Measurements from ENCODE around the gene KIAA1755.

Gene KIAA1755

DNA sequence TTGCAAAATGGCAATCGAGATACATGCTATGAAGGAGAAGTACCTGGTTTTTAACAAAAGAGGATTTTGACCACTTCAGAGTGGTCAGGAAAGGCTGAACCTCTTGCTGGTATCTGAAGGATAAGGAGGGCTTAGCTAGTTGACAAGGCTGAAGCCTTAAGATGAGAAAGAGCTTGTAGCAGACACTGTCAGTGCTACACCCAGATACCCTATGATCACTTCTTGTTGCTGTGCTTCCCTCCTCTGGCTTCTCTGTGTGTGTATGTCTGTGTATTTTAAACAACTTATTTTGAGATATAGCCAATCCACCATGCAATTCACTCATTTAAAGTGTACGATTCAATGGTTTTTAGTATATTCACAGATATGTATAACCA is 56.6 kb downstream of the KIAA1755 start:
- no peak for DNase-seq (ENCODE audit: low read depth in 2 of 2)

DNA sequence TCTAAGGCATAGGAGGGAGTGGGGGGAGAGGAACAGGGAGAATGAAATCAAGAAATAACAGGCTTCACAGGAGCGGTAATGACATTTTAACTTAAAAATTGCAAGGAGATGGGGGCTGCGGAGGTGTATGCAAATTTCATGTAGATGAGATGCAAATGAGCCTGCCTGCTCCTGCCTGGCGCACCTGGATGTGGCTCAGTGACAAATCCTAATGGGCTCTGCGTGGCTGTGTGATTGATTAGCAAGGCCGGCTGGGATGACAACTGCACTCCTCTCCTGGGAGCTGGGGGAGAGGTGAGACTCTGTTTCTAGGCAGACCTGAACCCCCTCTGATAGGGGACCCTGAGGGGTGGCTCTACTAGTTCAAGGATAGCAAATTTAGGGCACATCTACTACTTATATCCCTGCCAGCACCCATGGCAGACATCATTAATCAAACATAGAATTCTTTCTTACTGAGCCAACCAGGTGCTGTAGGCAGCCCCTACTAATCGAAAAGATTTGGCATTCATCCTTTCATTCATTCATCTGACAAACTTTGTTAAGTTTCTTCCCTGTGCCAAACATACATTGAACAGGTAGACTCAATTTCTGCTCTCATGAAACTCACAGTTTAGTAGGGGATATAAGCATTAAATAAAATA is 57.1 kb downstream of the KIAA1755 start:
- DNase-seq (ENCODE audit: low read depth in 2 of 2) = no peak

DNA sequence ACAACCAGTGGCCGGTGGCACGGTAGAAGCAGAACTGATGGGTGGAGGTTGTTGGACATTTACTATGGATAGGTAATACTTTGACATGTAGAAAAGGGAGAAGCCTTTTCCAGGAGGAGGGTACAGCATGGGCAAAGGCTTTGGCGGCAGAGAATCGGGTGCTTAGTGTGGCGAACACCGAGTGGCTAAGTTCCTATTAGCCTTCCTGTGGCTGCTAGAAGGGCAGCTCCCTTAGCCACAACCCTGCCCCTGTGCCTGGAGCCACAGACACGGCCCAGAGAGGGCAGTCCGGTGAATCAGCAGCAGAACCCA is 57.6 kb downstream of the KIAA1755 start:
- no peak for DNase-seq (ENCODE audit: low read depth in 2 of 2)

DNA sequence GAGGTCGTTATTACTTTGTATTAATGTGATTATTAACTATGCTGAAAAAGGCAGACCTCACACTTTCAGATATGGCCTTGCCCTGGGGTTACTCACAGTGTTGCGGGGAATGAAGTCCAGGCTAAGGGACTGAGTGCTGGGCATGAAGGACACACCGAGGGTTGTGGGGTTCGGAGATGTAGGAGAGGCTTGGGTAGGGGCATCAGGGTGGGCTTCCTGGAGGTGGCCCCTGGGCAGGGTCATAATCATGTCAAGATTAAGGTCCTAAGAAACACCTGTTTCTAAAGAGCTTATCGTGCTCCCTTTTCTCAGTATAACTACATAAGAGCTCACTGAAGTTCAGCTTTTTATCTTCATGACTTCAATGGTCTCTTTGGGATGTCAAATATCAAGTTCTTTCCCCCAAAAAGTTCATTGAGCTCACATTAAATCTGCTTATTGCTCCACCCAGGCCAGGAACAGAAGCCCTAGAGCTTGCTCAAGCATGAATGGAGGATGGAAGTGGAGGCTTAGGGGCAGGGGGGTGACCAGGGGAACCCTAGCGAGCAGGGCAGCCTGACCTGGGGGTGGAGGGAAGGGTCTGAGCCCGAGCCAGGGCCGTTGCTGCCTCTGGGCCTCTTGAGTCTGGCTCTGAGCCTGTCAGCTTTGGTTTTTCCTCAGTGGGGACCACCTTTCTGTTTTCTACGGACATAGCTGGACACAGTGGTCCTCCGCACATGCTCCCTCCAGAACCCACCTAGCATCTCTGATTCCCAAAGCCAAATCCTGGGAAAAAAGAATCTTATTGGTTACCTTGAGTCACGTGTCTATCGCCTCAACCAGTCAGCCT is 58.2 kb downstream of the KIAA1755 start:
- DNase-seq (ENCODE audit: low read depth in 2 of 2) = no peak

DNA sequence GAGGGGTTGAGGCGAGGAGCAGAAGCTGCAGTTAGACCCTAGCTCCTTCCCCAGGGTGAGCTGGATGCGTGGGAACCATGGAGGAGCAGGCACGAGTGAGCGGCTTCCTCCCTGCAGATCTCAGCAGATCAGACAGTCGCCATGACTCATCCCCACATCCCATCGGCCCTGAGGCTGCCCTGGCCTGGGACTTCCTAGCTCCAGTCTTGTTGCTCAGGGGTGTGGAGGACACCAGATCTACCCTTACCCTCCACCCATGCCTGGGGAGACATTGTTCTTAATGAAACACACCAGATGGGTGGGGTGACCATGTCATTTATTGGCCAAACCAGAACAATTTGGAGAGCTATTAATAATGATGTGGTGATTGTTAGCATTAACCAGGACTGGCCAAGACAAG is 59.2 kb downstream of the KIAA1755 start:
- no peak for DNase-seq (ENCODE audit: low read depth in 2 of 2)

DNA sequence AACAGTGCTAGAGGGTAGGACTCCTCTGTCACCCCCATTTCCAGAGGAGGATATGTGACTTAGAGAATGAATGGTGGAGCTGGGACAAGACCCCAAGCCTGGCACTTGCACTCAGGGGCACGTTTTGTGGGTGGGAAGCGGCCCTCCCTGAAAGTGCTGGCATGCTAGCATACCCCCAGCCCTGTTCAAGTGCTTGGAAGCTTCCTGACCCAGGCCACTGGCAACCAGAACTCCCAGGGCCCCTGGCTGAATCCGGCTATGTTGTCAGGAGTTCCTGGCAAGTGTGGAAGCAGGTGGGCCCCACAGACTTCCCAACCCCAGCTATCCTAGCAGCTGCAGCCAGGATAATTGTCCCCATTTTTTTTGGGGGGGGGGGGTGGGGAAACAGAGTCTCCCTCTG is 59.9 kb downstream of the KIAA1755 start:
- DNase-seq (ENCODE audit: low read depth in 2 of 2) = no peak

DNA sequence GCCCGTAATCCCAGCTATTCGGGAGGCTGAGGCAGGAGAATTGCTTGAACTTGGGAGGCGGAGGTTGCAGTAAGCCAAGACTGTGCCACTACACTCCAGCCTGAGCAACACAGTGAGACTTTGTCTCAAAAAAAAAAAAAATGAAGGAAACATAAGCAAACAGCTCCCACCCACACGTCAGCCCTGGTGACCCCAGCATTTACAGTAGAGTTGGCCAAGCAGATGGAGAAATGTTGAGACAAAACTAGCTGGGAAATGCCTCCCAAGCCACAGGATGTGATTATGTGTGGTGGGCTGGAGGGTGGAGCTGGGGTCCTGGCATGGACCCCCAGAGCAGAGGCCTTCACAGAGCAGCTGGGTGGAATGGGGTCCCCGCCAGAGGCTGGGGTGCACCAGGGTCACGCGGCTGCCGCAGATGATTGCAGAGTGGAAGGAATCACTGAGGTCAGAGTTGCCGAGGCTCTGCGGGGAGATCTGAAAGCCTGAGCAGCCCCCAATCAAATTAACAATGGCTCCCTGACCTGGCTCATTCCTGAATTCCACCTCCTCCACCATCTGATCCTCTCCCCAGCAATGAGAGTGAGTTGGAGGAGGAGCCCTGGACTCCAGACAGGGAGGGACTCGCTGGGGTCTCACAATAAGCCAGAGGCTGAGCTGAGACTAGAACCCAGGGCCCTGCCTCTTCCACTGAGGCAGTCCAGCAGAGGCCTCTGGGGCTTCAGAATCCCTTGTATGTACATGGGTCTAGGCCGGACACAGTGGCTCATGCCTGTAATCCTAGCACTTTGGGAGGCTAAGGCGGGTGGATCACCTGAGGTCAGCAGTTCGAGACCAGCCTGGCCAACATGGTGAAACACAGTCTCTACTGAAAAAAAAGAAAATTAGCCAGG is 60.8 kb downstream of the KIAA1755 start:
- DNase-seq (ENCODE audit: low read depth in 2 of 2) = no peak

DNA sequence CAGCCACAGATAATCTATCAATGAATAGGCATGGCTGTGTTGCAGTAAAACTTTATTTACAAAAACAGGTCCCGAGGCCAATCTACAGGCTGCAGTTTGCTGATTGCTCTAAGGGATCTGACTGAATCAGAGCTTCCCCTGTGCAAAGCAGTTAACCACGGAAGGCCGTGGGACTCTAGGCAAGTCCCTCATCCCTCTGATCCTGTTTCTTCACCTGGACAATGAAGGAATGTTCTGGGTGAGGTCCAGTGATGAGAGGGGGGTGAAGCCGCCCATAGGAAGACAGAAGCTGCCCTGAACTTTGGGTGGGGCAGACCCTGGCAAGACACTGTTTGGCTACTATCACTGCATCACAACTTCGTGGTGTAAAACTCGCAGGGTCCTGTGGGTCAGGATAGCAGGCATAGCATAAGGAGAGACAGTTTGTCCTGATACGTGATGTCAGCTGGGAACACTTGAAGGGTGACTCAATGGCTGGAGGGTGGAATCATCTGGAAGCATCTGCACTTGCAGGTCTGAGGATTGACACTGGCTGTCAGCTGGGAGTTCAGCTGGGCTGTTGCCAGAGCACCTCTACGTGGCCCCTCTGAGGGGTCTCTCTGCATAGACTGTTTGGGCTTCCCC is 62.2 kb downstream of the KIAA1755 start:
- DNase-seq (ENCODE audit: low read depth in 2 of 2) = no peak

DNA sequence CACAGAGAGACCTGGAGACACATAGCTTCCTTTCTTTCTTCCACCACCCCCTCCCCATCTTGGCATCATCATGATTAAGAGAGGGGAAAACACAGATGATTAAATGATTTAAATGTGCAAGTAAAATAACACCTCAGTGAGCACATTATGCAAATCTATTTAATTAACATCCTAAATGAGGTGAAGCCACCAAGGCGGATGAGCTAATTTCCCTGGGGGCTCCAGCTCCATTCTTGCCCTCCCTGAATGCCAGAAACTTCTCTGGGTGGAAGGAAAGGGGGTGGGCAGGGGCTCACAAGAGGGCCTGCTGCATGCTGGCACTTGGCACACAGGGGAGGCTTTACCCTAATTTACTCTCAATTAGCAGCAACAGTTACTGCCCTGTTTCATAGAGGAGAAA is 62.9 kb downstream of the KIAA1755 start:
- no peak for DNase-seq (ENCODE audit: low read depth in 2 of 2)

DNA sequence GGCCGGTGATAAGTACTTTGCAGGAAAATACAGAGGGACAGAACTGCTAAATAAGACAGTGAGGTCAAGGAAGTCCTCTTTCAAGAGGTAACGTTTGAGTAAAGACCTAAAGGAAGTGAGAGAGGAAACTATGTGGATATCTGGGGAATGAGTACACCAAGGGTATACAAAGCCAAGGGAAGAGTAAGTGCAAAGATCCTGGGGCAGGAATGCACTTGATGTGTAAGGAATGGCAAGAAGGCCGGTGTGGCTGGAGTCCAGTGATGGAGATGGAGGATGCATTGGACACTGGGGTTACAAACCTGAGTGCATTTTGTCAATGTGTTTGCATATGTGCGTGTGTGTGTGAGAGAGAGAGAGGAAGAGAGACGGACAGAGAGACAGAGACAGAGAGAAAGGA is 63.3 kb downstream of the KIAA1755 start:
- no peak for DNase-seq (ENCODE audit: low read depth in 2 of 2)

DNA sequence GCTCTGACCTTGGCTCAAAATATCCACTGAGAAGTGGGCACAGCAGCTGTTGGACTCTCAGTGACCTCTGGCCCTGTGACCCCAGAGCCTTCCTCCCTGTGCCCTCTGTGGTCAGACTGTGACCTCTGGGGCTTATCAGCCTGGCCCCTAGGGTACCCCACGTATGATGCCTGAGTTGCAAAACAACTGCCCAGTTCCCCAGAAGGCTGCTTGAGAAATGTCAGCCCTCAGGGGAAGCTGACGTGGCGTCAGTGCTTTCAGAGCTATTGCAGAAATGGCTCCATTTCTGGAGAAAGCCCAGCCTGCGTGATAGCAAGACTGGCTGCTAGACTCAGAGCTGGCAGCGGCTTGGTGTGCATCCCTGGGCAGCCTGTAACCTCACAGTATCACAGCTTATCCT is 63.9 kb downstream of the KIAA1755 start:
- DNase-seq (ENCODE audit: low read depth in 2 of 2) = no peak

DNA sequence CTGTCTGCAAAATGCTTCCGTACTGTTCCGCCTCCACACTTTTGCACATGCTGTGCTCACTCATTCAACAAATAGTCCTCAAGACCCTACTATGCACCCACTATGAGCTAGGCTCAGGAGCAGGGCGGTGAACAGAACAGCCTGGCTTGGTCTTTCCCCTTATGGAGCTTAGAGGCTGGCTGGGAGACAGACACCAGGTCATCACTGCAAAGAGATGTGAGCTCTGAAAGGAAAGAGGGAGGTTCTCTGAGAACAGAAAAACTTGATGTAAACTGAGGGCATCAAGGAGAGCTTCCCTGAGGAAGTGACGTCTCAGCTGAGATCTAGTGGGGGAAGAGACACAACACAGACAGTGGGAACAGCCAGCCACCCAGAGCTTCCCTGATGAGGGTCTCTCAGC is 64.5 kb downstream of the KIAA1755 start:
- DNase-seq (ENCODE audit: low read depth in 2 of 2) = no peak

DNA sequence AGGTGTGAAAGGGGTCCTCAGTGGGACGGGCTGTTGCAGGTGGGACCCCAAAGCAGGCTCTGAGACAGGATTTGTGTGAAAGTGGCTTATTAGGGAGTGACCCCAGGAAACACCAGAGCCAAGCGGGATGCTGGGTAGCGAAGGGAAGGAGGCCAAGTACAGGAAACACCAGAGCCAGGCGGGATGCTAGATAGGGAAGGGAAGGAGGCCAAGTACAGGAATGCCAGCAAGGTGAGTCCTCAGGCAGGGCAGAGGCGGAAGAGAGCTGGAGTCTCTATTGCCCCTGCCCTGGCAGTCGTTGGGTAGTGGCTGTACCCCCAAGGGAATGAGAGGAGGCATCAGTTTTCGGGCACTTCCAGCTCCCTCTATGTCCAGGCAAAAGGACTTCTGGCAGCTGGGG is 65.0 kb downstream of the KIAA1755 start:
- no peak for DNase-seq (ENCODE audit: low read depth in 2 of 2)

DNA sequence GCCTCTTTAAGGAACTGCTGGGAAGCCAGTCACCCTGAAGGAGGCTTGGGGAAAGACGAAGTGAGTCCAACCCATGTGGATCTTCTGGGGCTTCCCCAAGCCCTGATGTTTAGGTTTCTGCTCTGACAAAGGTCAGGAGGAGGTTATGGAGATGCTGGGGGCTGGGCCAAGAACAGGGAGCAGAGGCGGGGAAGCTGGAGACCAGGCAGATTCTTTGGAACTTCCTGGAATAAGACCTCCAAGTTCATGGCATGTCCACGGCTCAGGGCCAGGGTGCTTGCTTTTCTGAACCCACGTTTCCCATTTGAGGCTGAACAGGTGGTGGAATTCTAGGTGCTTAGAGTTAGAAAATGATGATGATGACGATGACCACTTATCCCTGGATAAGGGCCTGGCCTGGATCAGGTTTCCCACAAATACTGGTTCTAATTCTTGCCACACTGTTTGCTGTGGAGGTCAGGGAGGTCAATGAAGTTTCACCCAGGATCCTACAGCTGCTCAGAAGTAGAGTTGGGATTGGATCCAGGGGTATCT is 65.5 kb downstream of the KIAA1755 start:
- DNase-seq (ENCODE audit: low read depth in 2 of 2) = no peak

DNA sequence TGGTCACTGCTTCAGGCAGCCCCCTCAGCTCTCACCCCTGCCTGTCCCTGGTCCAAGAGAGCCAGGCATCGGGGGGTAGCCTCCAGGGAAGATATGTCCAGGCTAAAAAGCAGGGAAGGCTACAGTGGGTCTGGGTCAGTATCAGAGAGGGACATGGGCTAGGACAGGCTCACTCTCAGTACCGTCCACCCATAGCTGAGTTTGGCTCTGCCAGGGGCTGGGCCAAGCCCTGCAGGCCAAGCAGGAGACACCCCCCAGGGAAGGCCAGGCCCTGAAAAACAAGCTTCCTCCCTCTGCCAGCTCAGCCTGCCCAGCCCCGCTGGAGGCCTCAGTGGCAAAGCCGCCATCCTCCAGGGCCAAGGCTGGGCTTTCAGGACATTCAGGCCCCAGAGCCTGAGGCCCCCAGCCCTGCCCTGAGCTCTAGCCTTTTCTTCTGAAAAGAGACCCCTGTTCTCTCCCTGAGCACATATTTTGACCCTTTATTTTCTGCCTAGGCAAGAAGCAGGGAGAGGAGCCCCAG is 66.9 kb downstream of the KIAA1755 start:
- DNase-seq (ENCODE audit: low read depth in 2 of 2) = no peak

DNA sequence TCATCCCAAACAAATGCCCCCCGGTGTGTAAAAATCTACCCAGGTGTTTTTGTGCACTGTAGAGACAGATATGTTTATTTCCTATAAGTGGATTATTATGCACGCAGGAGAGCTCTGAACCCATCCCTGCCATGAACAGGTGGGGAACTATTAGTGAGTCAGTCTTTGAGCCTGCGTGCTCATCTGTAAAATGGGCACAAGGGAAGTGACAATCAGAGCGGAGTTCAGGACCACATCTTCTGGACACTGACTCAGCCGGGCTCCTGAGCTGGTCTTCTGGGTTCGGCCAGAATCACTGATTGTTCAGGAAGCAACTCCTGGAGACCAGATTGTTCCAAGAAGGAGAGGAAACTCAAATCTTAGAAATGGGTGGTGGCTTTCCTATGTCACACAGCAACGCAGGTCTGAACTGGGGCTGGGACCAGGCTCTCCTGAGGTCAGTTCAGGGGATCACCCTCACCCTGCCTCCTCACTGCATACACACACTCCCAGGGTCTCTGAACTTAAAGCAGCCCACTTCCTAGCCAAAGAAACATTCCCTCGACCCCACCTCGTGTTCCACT is 68.1 kb downstream of the KIAA1755 start:
- no peak for DNase-seq (ENCODE audit: low read depth in 2 of 2)

DNA sequence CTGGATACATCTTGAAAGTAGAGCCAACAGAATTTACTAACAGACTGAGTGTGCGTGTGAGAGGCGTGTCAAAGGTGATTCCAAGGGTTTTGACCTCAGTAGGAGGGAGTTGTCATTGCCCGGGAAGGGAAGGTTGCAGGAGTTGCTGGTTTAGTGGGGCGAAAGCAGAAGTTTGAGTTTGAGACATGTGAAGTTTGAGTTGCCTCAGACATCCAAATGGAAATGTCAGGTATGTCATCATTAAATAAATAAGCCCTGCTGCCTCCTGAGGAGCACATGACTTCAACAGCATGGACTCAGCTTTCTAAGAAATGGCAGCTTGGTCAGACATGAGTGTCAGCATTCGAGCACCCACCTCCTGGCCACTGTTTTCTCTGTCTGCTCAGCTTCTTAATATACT is 68.9 kb downstream of the KIAA1755 start:
- DNase-seq (ENCODE audit: low read depth in 2 of 2) = no peak

DNA sequence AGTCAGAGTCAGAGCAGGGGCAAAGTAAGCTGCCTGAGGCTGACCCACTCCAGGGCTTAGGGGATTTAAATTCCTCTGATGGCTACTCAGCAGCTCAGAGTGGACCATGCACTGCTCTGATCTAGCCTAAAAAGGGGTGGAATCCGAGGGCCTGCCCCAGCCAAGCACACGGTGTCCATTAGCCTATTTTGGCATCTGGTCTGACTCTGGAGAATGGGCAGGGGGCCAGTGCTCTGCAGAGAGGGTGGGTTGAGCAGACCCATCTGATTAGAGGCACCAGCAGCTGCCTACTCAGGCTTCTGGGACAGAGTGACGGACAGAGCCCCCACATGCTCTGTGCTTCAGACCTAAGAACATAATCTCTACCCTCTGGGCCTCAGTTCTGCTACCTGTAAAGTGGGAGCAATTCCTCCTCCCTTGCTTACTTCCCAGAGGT is 69.6 kb downstream of the KIAA1755 start:
- no peak for DNase-seq (ENCODE audit: low read depth in 2 of 2)

DNA sequence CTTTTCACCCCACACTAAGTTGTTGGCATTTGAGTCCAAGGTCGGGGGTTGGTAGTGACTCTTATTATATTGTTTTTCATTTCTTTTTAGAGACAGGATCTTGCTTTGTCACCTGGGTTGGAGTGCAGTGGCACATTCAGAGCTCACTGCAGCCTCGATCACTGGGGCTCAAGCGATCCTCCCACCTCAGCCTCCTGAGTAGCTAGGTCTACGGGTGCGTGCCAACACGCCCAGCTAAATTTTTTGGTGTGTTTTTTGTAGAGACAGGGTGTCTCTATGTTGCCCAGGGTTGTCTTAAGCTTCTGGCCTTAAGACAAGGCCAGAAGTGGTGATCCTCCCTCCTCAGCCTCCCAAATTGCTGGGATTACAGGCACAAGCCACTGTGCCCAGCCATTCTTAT is 70.4 kb downstream of the KIAA1755 start:
- DNase-seq (ENCODE audit: low read depth in 2 of 2) = no peak

DNA sequence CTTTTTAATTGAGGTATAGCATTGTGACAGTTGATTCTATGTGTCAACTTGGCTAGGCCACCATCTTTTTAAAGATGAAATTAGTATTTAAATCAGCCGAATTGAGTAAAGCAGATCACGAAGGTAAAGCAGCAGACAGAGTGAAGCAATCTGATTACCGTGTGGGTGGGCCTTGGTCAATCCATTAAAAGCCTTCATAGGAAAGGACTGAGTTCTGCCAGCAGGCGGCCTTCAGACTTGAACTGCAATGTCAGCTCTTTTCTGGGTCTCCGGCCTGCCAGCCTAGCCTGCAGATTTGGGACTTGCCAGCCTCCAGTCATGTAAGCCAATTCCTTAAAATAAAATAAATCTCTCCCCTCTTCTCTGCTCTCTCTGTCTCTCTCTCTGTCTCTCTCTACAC is 73.0 kb downstream of the KIAA1755 start:
- DNase-seq (ENCODE audit: low read depth in 2 of 2) = no peak

DNA sequence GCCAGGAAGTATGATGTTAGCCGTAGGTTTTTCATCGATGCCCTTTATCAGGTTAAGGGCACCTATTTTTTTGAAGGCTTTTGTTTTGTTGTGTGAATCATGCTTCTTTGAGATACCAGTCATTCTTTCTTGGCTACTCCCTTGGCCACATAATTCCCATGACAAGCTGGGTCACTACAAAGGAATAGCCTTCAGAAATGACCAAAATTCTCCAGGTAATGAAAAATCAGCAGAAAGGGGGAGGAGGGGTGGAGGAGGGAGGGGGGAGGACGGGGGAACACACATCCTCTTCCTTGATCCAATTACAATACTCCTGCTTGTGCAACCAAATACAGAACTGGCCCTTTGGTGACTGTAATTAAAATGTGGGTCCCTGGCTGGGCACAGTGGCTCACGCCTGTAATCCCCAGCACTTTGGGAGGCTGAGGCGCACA is 73.7 kb downstream of the KIAA1755 start:
- no peak for DNase-seq (ENCODE audit: low read depth in 2 of 2)
